Measurements from ENCODE around the gene DNAH10.
A peak's percentile ranks its signal among the peaks of the same experiment; 100 is the strongest.

Gene DNAH10

GRCh38 chr12:123905319-123905925, 143.3 kb downstream of the DNAH10 start (continued):
- TF ChIP-seq, protein P1, sequence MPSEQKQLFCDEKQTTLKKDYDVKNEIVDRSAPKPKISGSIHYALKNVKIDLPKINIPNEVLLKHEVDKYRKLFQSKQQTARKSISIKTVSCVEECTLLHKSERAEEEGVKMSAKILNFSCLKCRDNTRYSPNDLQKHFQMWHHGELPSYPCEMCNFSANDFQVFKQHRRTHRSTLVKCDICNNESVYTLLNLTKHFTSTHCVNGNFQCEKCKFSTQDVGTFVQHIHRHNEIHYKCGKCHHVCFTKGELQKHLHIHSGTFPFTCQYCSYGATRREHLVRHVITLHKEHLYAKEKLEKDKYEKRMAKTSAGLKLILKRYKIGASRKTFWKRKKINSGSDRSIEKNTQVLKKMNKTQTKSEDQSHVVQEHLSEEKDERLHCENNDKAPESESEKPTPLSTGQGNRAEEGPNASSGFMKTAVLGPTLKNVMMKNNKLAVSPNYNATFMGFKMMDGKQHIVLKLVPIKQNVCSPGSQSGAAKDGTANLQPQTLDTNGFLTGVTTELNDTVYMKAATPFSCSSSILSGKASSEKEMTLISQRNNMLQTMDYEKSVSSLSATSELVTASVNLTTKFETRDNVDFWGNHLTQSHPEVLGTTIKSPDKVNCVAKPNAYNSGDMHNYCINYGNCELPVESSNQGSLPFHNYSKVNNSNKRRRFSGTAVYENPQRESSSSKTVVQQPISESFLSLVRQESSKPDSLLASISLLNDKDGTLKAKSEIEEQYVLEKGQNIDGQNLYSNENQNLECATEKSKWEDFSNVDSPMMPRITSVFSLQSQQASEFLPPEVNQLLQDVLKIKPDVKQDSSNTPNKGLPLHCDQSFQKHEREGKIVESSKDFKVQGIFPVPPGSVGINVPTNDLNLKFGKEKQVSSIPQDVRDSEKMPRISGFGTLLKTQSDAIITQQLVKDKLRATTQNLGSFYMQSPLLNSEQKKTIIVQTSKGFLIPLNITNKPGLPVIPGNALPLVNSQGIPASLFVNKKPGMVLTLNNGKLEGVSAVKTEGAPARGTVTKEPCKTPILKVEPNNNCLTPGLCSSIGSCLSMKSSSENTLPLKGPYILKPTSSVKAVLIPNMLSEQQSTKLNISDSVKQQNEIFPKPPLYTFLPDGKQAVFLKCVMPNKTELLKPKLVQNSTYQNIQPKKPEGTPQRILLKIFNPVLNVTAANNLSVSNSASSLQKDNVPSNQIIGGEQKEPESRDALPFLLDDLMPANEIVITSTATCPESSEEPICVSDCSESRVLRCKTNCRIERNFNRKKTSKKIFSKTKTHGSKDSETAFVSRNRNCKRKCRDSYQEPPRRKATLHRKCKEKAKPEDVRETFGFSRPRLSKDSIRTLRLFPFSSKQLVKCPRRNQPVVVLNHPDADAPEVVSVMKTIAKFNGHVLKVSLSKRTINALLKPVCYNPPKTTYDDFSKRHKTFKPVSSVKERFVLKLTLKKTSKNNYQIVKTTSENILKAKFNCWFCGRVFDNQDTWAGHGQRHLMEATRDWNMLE (tag by site-specific recombination; conservative IDR thresholded peaks at IDR 0.05; ENCODE audit: low read depth): no peak
- TF ChIP-seq ZNF2 (tag by site-specific recombination; IDR thresholded peaks at IDR 0.05) (peak; percentile 79), ZBTB48 (tag by site-specific recombination; IDR thresholded peaks at IDR 0.05) (no peak), ZNF580 (tag by site-specific recombination; IDR thresholded peaks at IDR 0.05) (0 out of 2 replicates have a peak, but pooled peaks have one; percentile 33), ZNF654 (tag by site-specific recombination; IDR thresholded peaks at IDR 0.05; ENCODE audit: low read depth) (peak; percentile 41), ZNF426 (tag by site-specific recombination; IDR thresholded peaks at IDR 0.05) (no peak), BCL11A (tag by site-specific recombination; IDR thresholded peaks at IDR 0.05; ENCODE audit: low read depth) (no peak), ZNF701 (tag by site-specific recombination; IDR thresholded peaks at IDR 0.05) (no peak), SP2 (tag by site-specific recombination; IDR thresholded peaks at IDR 0.05) (no peak), KLF17 (tag by site-specific recombination; IDR thresholded peaks at IDR 0.05) (no peak), ZNF302 (tag by site-specific recombination; IDR thresholded peaks at IDR 0.05; ENCODE audit: low read depth) (no peak), ZNF530 (tag by site-specific recombination; IDR thresholded peaks at IDR 0.05; ENCODE audit: low read depth) (no peak), ZNF560 (tag by site-specific recombination; IDR thresholded peaks at IDR 0.05; ENCODE audit: borderline replicate concordance) (no peak), OVOL3 (tag by site-specific recombination; IDR thresholded peaks at IDR 0.05) (no peak)

GRCh38 chr12:123906711-123907420, 144.8 kb downstream of the DNAH10 start:
- Histone ChIP-seq H3K4me1 (ENCODE audit: control insufficient read depth, insufficient read depth, low read length) (no peaks in the 10 kb centered on the region), H3K4me3 (ENCODE audit: low read depth, low read length) (no peak overlapping the region), H3K9me3 (ENCODE audit: control insufficient read depth, insufficient read depth, low read depth, low read length) (no peaks in the 10 kb centered on the region), H3K27ac (ENCODE audit: extremely low read depth, low read depth, low read length) (no peak overlapping the region), H3K36me3 (ENCODE audit: control insufficient read depth in 2 of 2, insufficient read depth in 1 of 2, low read length in 2 of 2) (no peaks in the 10 kb centered on the region)
- ChIA-PET CTCF (interaction anchor here (0.7 to 2.6 kb wide), 3 partner anchors 9 to 78 kb away, joined by 6 to 19 read pairs (median 12); no protein-coding TSS in a partner anchor), POLR2A (no interaction called here)
- TF ChIP-seq, protein P2, sequence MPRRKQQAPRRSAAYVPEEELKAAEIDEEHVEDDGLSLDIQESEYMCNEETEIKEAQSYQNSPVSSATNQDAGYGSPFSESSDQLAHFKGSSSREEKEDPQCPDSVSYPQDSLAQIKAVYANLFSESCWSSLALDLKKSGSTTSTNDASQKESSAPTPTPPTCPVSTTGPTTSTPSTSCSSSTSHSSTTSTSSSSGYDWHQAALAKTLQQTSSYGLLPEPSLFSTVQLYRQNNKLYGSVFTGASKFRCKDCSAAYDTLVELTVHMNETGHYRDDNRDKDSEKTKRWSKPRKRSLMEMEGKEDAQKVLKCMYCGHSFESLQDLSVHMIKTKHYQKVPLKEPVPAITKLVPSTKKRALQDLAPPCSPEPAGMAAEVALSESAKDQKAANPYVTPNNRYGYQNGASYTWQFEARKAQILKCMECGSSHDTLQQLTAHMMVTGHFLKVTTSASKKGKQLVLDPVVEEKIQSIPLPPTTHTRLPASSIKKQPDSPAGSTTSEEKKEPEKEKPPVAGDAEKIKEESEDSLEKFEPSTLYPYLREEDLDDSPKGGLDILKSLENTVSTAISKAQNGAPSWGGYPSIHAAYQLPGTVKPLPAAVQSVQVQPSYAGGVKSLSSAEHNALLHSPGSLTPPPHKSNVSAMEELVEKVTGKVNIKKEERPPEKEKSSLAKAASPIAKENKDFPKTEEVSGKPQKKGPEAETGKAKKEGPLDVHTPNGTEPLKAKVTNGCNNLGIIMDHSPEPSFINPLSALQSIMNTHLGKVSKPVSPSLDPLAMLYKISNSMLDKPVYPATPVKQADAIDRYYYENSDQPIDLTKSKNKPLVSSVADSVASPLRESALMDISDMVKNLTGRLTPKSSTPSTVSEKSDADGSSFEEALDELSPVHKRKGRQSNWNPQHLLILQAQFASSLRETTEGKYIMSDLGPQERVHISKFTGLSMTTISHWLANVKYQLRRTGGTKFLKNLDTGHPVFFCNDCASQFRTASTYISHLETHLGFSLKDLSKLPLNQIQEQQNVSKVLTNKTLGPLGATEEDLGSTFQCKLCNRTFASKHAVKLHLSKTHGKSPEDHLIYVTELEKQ (tag by site-specific recombination; IDR thresholded peaks at IDR 0.05; ENCODE audit: borderline replicate concordance): no peak
- TF ChIP-seq ZNF747 (tag by site-specific recombination; IDR thresholded peaks at IDR 0.05) (no peak), ZNF354C (tag by site-specific recombination; IDR thresholded peaks at IDR 0.05; ENCODE audit: borderline replicate concordance, low read depth) (no peak), ZNF274 (IDR thresholded peaks at IDR 0.05; ENCODE audit: low read length) (no peak), ZNF274 (tag by site-specific recombination; IDR thresholded peaks at IDR 0.05; ENCODE audit: borderline replicate concordance) (no peak), KLF17 (tag by site-specific recombination; IDR thresholded peaks at IDR 0.05) (no peak), ZXDB (tag by site-specific recombination; IDR thresholded peaks at IDR 0.05) (no peak), ZNF645 (tag by site-specific recombination; IDR thresholded peaks at IDR 0.05) (no peak), ZNF266 (tag by site-specific recombination; IDR thresholded peaks at IDR 0.05; ENCODE audit: low read depth) (no peak)
